Activated T-helper 1 cell treated with anti-CD3 and anti-CD28 coated beads, Interleukin-12 subunit alpha, Interleukin-12 subunit beta, Interleukin-2, Interleukin-4 antibody, amounts not matched to agents 30 ng/mL and 10 ng/mL and 1 ng/mL, durations not matched to agents 14 hours and 24 hours and 36 hours (primary cell): ENCODE results near the gene COL12A1. TPM values are rescaled to one million over a fixed set of nuclear protein-coding genes. Genes with fewer than 3 reads are reported as not detected.

ENCODE experiments used
- DNase-seq: peaks from one replicate; pipeline ENCODE4 v3.0.0; 2021; ENCODE audit warnings: low spot score
- H3K27ac Mint-ChIP-seq: one replicate; pipeline ENCODE4 v1.8.0; 2021; ENCODE audit warnings: mild to moderate bottlenecking, mixed read lengths
- H3K27me3 Mint-ChIP-seq: one replicate; pipeline ENCODE4 v1.8.0; 2022; ENCODE audit warnings: mild to moderate bottlenecking, moderate library complexity, mixed read lengths; ENCODE audit not compliant: insufficient read depth
- H3K36me3 Mint-ChIP-seq: one replicate; pipeline ENCODE4 v1.8.0; 2021; ENCODE audit warnings: low read depth, mixed read lengths
- H3K4me1 Mint-ChIP-seq: one replicate; pipeline ENCODE4 v1.8.0; 2021; ENCODE audit warnings: low read depth, mixed read lengths
- H3K4me3 Mint-ChIP-seq: one replicate; pipeline ENCODE4 v1.8.0; 2021; ENCODE audit warnings: mild to moderate bottlenecking, moderate library complexity, mixed read lengths
- H3K9me3 Mint-ChIP-seq: one replicate; pipeline ENCODE4 v1.8.0; 2021; ENCODE audit warnings: mixed read lengths
- intact Hi-C: fragments of 100-400 bp; cut with micrococcal nuclease; formaldehyde crosslinking; loops from one replicate; pipeline ENCODE4 v1.15.1; 2024
- total RNA-seq: library from RNA; stranded (reverse); gene quantifications from 2 replicates; pipeline ENCODE4 v1.2.3, GENCODE V29; 2022

COL12A1 gene
- total RNA-seq, 1 donor from 2014 or later = 0.03 TPM

DNA sequence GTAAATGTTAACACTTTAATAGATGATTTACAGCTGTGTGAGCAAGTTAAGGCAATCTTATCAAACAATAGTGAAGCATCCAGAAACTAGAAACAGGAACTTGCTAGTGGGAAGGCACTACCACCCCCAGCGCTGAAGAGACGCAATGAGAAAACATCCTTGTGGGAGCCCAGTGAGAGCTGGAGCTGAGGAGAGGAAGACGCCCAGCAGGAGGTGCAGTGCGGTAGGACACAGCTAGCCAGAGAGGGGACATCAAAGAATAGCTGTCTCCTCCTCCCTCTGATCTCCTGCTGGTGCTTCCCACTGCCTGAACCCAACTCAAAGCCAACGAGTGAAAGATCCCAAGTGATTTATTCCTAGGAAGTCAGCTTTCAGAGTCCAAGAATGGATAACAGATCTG lies 140.3 kb downstream of the COL12A1 start:
- no peaks in the 10 kb centered on the region for H3K9me3 Mint-ChIP-seq
- H3K36me3 Mint-ChIP-seq = no peaks in the 10 kb centered on the region
- no peak overlapping the region for H3K4me3 Mint-ChIP-seq
- intact Hi-C loops = no loop called here
- no peak overlapping the region for H3K27ac Mint-ChIP-seq
- no peak for DNase-seq
- H3K27me3 Mint-ChIP-seq = peaks cover 2% of the 10 kb centered on the region
- no peaks in the 10 kb centered on the region for H3K4me1 Mint-ChIP-seq

DNA sequence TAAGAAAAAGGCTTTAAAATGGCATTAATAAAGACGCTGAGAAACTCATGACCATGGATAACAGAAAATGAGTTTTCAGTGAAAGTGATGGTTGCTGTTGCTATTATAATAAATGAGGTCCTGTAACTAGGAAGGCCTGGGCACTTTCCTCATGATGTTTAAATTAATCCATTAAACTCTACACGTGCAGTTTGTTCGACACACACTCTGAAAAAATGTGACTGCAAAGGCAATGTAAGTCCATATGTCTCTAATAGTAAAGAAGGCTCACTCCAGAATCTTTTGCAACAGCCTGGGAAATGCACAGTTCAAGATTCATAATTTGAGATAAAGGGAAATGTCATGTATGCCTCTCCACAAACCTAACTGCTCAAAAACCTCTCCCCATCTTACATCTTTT lies 153.4 kb downstream of the COL12A1 start:
- DNase-seq = no peak
- intact Hi-C loops = no loop called here
- Mint-ChIP-seq H3K27me3 (peaks cover 2% of the 10 kb centered on the region), H3K27ac (no peak overlapping the region), H3K4me1 (no peaks in the 10 kb centered on the region), H3K9me3 (no peaks in the 10 kb centered on the region), H3K4me3 (no peak overlapping the region), H3K36me3 (no peaks in the 10 kb centered on the region)

DNA sequence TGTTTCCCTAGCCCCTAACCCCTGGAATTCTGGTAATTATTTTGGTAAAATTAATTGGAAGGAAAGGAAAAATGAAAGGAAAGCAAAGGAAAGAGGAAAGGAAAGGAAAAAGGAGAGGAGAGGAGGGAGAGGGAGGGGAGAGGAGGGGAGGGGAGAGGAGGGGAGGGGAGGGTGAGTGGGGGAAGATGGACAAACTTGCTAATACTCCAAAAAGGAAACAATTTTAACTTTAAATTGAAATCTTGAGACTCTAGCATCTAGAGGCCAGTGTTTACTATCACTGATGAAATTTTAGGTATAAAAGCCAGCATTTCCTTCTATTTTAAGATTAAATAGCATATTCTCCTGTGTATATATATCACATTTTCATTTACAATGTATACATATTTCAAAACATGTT lies 156.5 kb downstream of the COL12A1 start:
- Mint-ChIP-seq H3K4me1 (no peaks in the 10 kb centered on the region), H3K4me3 (no peak overlapping the region), H3K27ac (no peak overlapping the region), H3K27me3 (no peaks in the 10 kb centered on the region), H3K9me3 (no peaks in the 10 kb centered on the region), H3K36me3 (no peaks in the 10 kb centered on the region)
- intact Hi-C loops = no loop called here
- no peak for DNase-seq

DNA sequence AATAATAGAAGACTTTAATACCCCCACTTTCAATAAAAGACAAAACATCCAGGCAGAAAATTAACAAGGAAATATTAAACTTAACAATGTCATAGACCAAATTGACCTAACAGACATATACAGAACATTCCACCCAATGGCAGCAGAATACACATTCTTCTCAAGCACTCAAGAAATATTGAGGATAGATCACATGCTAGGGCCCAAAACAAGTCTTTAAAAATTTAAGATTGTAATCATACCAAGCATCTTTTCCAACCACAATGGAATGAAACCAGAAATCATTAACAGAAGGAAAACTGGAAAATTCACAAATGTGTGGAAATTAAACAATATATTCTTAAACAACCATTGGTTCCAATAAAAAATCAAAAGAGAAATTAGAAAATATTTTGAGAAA lies 161.0 kb downstream of the COL12A1 start:
- Mint-ChIP-seq H3K9me3 (no peaks in the 10 kb centered on the region), H3K27ac (no peak overlapping the region), H3K4me1 (no peaks in the 10 kb centered on the region), H3K4me3 (no peak overlapping the region), H3K27me3 (no peaks in the 10 kb centered on the region), H3K36me3 (no peaks in the 10 kb centered on the region)
- DNase-seq = no peak
- intact Hi-C loops = no loop called here

DNA sequence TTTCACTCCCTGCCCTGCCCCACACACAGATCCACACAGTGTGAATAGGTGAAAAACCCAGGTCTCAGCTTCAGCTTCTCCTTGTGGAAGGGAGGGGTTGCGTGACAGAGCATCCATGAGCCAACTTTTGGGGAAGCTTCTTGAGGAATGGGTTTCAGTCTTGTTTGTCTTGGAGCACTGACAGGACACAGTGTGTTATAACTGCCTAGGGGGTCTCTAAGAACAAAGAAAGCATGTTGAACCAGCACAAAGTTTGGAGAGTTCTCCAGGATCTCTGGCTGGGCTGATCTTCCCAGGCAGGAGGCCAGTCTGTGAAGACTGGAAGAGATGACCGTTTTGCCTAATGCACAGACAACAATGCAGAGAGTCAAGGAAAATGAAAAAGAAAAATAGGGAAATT lies 164.5 kb downstream of the COL12A1 start:
- Mint-ChIP-seq H3K4me1 (no peaks in the 10 kb centered on the region), H3K4me3 (no peak overlapping the region), H3K27ac (no peak overlapping the region), H3K27me3 (no peaks in the 10 kb centered on the region), H3K9me3 (no peaks in the 10 kb centered on the region), H3K36me3 (no peaks in the 10 kb centered on the region)
- intact Hi-C loops = no loop called here
- no peak for DNase-seq

Other genes with a start within 250 kb of the COL12A1 start
- 495 and 497 TPM in 2 replicates for gene COX7A2, start 37.7 kb upstream of the COL12A1 start, total RNA-seq
- 66.6 and 67.2 TPM in 2 replicates for gene TMEM30A, start 78.7 kb upstream of the COL12A1 start, total RNA-seq